ENCODE measurements around the gene GPR180. TPM values are rescaled to one million over a fixed set of nuclear protein-coding genes. Genes with fewer than 3 reads are reported as not detected.

GPR180 gene
- total and polyA plus RNA-seq, 2 experiments from 2014 or later, result 3.7 to 9.5 TPM

DNA sequence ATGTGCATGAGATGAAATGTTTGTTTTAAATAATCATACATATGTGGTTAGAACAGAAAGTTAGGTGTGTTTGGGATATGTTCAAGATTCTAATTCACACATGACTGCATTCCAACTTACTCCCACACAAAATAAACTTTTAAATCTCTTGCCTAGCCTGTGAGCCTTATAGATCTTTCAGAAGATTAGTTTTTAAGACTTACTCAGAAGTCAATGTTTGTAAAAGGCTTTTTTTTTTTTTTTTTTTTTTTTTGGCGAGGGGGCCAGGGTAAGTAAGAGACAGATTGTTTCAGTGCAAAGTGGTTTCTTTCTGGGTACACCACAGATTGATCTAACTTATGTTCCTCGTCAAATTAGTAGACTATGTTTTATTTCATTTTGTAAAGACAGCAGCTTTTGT is 39.1 kb downstream of the GPR180 start (continued):
- TF ChIP-seq, protein P1, sequence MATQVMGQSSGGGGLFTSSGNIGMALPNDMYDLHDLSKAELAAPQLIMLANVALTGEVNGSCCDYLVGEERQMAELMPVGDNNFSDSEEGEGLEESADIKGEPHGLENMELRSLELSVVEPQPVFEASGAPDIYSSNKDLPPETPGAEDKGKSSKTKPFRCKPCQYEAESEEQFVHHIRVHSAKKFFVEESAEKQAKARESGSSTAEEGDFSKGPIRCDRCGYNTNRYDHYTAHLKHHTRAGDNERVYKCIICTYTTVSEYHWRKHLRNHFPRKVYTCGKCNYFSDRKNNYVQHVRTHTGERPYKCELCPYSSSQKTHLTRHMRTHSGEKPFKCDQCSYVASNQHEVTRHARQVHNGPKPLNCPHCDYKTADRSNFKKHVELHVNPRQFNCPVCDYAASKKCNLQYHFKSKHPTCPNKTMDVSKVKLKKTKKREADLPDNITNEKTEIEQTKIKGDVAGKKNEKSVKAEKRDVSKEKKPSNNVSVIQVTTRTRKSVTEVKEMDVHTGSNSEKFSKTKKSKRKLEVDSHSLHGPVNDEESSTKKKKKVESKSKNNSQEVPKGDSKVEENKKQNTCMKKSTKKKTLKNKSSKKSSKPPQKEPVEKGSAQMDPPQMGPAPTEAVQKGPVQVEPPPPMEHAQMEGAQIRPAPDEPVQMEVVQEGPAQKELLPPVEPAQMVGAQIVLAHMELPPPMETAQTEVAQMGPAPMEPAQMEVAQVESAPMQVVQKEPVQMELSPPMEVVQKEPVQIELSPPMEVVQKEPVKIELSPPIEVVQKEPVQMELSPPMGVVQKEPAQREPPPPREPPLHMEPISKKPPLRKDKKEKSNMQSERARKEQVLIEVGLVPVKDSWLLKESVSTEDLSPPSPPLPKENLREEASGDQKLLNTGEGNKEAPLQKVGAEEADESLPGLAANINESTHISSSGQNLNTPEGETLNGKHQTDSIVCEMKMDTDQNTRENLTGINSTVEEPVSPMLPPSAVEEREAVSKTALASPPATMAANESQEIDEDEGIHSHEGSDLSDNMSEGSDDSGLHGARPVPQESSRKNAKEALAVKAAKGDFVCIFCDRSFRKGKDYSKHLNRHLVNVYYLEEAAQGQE (IDR thresholded peaks at IDR 0.05; ENCODE audit: unreplicated experiment), result no peak
- TF ChIP-seq NANOG (IDR thresholded peaks at IDR 0.05; ENCODE audit: borderline replicate concordance) (no peak), JUNB (IDR thresholded peaks at IDR 0.05; ENCODE audit: unreplicated experiment) (no peak), EZH2 (IDR thresholded peaks at IDR 0.05; ENCODE audit: low read depth, unreplicated experiment) (no peak), ZNF114 (CRISPR knock-in tag; IDR thresholded peaks at IDR 0.05) (no peak), POLR2AphosphoS5 (IDR thresholded peaks at IDR 0.05; ENCODE audit: low read depth) (no peak)
- TF ChIP-seq, protein P2, sequence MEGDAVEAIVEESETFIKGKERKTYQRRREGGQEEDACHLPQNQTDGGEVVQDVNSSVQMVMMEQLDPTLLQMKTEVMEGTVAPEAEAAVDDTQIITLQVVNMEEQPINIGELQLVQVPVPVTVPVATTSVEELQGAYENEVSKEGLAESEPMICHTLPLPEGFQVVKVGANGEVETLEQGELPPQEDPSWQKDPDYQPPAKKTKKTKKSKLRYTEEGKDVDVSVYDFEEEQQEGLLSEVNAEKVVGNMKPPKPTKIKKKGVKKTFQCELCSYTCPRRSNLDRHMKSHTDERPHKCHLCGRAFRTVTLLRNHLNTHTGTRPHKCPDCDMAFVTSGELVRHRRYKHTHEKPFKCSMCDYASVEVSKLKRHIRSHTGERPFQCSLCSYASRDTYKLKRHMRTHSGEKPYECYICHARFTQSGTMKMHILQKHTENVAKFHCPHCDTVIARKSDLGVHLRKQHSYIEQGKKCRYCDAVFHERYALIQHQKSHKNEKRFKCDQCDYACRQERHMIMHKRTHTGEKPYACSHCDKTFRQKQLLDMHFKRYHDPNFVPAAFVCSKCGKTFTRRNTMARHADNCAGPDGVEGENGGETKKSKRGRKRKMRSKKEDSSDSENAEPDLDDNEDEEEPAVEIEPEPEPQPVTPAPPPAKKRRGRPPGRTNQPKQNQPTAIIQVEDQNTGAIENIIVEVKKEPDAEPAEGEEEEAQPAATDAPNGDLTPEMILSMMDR (conservative IDR thresholded peaks at IDR 0.05; ENCODE audit: low read depth in 2 of 2), result no peak

DNA sequence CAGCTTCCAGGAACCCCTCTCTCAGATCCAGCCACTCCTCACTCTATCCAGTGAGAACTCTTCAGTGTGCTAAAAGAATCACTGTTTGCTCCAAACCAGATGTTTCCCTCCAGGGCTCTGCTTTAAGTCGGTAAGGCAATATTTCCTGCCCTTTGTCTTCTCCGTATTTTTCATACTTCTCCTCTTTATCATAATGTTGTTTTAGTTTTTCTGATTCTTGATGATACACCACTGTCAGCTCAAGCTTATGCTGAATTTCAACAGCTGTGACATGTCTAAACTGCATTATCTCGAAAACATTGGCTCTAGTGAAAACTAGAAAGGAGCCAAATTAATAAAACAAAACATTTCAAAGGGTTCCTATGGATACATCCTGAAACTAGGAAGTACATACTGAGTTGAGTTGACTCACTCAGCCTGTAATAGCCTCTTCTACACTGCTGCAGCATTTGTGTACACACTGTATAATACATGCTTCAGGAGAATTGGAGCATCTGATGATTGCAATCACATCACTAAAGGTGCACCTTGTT is 39.8 kb downstream of the GPR180 start:
- Histone ChIP-seq H3K4me3 (no peak overlapping the region), H3K27ac (ENCODE audit: low read depth) (no peak overlapping the region), H3K27me3 (ENCODE audit: insufficient read depth) (no peaks in the 10 kb centered on the region), H4K20me1 (replicated peaks; ENCODE audit: insufficient read depth) (no peaks in the 10 kb centered on the region), H3K9me2 (ENCODE audit: insufficient read depth) (no peaks in the 10 kb centered on the region), H3K36me3 (ENCODE audit: insufficient read depth) (no peaks in the 10 kb centered on the region), H3K4me1 (ENCODE audit: insufficient read depth) (no peaks in the 10 kb centered on the region), H3K4me2 (no peak overlapping the region), H3K79me2 (replicated peaks; ENCODE audit: insufficient read depth) (no peaks in the 10 kb centered on the region), H2AFZ (no peak overlapping the region), H3F3A (replicated peaks; ENCODE audit: low read depth) (no peaks in the 10 kb centered on the region)
- Mint-ChIP-seq H3K27me3 (ENCODE audit: insufficient read depth, low read depth, poor library complexity) (no peaks in the 10 kb centered on the region), H3K36me3 (ENCODE audit: low read depth) (peaks cover 7% of the 10 kb centered on the region; the same call in 1 of the 3 replicates), H3K4me1 (peaks cover 2% of the 10 kb centered on the region), H3K27ac (no peak overlapping the region), H3K4me3 (no peak overlapping the region), H3K9me3 (peaks cover 9% of the 10 kb centered on the region)
- ATAC-seq (no peak), DNase-seq (ENCODE audit: low spot score) (peak; percentile 11)
- TF ChIP-seq ZNF331 (CRISPR knock-in tag; IDR thresholded peaks at IDR 0.05; ENCODE audit: low read depth) (no peak), EZH2 (IDR thresholded peaks at IDR 0.05; ENCODE audit: low read depth, unreplicated experiment) (no peak), JUNB (IDR thresholded peaks at IDR 0.05; ENCODE audit: unreplicated experiment) (no peak), ZNF114 (CRISPR knock-in tag; IDR thresholded peaks at IDR 0.05) (no peak), STAT1 (IDR thresholded peaks at IDR 0.05; ENCODE audit: unreplicated experiment) (no peak)
- TF ChIP-seq, protein P3, sequence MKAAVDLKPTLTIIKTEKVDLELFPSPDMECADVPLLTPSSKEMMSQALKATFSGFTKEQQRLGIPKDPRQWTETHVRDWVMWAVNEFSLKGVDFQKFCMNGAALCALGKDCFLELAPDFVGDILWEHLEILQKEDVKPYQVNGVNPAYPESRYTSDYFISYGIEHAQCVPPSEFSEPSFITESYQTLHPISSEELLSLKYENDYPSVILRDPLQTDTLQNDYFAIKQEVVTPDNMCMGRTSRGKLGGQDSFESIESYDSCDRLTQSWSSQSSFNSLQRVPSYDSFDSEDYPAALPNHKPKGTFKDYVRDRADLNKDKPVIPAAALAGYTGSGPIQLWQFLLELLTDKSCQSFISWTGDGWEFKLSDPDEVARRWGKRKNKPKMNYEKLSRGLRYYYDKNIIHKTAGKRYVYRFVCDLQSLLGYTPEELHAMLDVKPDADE (IDR thresholded peaks at IDR 0.05), result no peak
- TF ChIP-seq, protein P1 (IDR thresholded peaks at IDR 0.05; ENCODE audit: unreplicated experiment), result no peak
